K562 treated with DMSO at 1 percent for 12 hours (cell line): Measurements from ENCODE around the gene HMBS. TPM values are rescaled to one million over a fixed set of nuclear protein-coding genes. Genes with fewer than 3 reads are reported as not detected.

Experiments
- total RNA-seq: library from RNA; unstranded; fragments of 300-600 nt; gene quantifications from 2 replicates; pipeline ENCODE4 v1.2.3, GENCODE V29; 2022; ENCODE audit not compliant: insufficient read depth

The HMBS gene
- total RNA-seq = 65.7 and 78.9 TPM in 2 replicates

GRCh38 chr11:119084663-119085436, at the start of gene HMBS:
HMBS (plus strand) TSS chr11:119084881; CDS start chr11:119085034, 153 bp downstream.

DNA sequence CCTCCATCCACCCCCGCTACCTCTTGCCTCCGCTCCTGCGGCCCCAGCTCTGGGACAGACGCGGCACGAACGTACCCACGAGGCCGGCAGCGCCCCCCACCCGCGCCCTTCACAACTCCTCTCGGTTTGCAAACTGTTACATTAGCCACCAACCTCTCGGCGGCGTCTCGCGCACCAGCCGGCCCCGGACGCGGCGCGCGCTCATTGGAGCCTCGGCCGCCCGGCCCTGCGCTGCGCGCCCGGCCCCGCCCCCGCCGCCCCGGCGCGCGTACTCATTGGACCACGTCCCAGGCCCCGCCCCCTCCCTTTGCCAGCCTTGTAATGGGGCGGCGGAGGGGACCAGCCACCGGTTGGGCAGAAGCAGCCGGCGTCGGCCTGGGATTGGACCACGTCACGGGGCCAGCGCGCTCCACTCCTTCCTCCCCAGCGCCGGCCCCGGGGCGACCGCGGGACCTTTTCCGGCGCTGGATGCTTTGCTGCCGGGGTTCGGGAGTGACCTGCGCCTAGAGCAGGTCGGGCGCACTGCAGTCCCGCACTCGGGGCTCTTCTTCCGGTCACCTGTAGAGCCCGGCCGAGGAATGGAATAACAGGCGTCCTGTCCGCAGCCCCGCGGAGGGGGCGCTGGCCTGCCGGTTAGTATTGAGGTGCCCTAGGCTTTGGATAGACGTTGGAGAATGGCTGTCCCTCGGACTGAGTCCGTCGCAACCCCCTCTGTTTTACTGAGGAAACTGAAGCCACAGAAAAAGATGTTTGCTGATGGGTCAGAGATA, 27.5 kb upstream of the HMBS start, which contains the start of gene HYOU1:
HYOU1 (minus strand) TSS at position 206 of the 770 bp plus-strand sequence. CDS start 1,045 bp downstream, outside the sequence.

DNA sequence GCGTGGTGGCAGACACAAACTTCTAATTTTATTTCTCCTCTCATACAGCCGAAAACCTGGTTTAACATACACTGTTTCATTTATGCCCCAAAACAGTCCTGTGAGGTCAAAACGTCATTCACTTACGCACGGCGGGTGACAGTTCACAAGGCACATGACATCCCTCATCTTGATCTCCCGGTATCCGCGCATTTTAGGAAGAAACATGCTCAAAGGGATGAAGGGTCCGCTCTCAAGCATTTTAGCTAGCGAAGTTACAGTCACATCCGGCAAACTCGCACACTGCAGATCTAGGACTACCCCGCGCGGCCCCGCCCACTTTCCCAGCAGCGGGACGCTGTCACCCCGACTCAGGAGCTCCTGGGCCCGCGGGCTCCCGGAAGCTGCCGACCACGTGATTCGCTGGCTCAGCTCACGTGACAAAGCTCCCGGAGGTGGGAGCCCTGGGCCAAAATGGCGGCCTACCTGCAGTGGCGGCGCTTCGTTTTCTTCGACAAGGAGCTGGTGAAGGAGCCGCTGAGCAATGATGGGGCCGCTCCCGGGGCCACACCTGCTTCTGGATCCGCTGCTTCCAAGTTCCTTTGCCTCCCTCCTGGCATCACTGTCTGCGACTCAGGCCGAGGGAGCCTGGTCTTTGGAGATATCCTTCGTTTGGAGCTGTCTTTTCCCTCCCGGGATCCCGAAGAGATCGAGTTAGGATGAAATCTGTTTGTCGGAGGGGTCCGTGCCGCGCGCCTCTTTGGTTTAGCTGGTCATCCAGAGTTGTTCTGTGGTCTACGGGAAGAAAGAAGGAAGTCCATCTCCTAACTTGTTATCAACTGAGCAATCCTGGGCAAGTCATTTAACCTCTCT, 17.1 kb upstream of the HMBS start, which contains the start of gene VPS11:
VPS11 (plus strand) TSS at position 448 of the 852 bp plus-strand sequence; CDS start at position 454, 6 bp downstream.

GRCh38 chr11:119101759-119102423, 17.2 kb downstream of the HMBS start, which contains the start of gene DPAGT1:
DPAGT1 (minus strand) TSS chr11:119101853; CDS start chr11:119101655, 198 bp downstream.

DNA sequence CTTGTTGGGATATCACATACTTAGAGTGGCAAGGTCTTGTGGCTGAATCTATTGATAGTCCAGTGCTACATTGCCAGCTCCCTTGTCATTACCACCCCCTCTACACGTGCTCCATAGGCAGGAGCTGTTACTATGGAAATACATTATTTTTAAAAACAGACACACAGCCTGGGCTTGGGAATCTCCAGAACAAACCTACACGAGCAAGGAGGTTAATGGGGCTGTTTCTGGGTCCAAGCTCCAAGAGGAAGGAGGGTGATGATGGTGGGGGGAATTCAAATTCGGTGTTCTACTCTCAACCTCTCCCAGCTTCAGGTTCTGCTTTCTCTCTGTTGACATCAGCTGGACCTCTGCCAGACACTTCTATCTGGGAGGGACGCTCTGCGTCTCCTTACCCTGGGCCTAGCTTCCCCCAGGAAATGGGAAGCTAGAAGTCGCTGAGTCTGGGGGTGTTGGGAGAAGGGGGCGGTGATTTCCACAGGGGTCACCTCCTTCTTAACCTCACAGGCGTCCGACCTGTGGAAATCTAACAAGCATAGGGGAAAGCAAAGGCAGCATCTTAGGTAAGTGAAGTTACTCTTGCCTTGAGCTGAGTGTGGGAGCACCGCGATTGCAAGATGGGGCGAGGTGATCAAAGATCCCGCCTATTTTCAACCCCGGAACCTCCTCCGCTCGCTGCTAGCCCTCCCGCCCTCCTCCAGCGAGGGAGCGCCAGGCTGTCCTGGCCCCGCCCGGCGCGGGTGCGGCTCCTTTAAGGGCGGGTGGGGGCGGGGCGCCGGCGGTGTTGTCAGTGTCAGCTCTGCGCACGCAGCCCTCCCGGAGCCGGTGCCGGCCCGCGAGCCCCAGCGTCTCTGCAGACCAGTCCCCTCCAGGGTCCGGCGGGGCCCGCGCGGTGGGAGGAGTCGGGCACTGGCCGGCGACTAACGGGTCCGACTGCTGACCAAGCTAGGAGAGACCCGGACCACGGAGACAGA, 22.2 kb downstream of the HMBS start, which contains the start of gene C2CD2L:
C2CD2L (plus strand) TSS at position 781 of the 974 bp plus-strand sequence. CDS start 398 bp downstream, outside the sequence.

GRCh38 chr11:119121008-119121810, 36.5 kb downstream of the HMBS start, which contains the start of gene HINFP:
HINFP (plus strand) TSS chr11:119121580; CDS start chr11:119126945, 5,365 bp downstream.

Other genes with a start within 250 kb of the HMBS start
- not detected in 2 replicates for gene CXCR5, start 201.0 kb upstream of the HMBS start, total RNA-seq
- gene BCL9L, start 159.0 kb upstream of the HMBS start, total RNA-seq = 2.3 and 12.1 TPM in 2 replicates
- gene UPK2, start 128.6 kb upstream of the HMBS start, total RNA-seq = not detected in 2 replicates
- gene FOXR1, start 113.1 kb upstream of the HMBS start, total RNA-seq = not detected in 2 replicates
- gene CENATAC, start 86.7 kb upstream of the HMBS start, total RNA-seq = 8.3 and 17.1 TPM in 2 replicates
- 1,621 and 2,114 TPM in 2 replicates for gene RPS25, start 66.5 kb upstream of the HMBS start, total RNA-seq
- 149 and 183 TPM in 2 replicates for gene TRAPPC4, start 66.1 kb upstream of the HMBS start, total RNA-seq
- 37.9 and 44.4 TPM in 2 replicates for gene SLC37A4, start 54.0 kb upstream of the HMBS start, total RNA-seq
- gene HYOU1, start 27.7 kb upstream of the HMBS start, total RNA-seq = 137 and 244 TPM in 2 replicates
- 33.0 and 35.8 TPM in 2 replicates for gene VPS11, start 17.1 kb upstream of the HMBS start, total RNA-seq
- gene DPAGT1, start 17.0 kb downstream of the HMBS start, total RNA-seq = 17.6 and 45.7 TPM in 2 replicates
- gene C2CD2L, start 22.5 kb downstream of the HMBS start, total RNA-seq = 26.1 and 40.1 TPM in 2 replicates
- 20.0 and 31.5 TPM in 2 replicates for gene HINFP, start 36.7 kb downstream of the HMBS start, total RNA-seq
- not detected in 2 replicates for gene ABCG4, start 64.2 kb downstream of the HMBS start, total RNA-seq
- 2.5 and 3.5 TPM in 2 replicates for gene NLRX1, start 83.8 kb downstream of the HMBS start, total RNA-seq
- not detected in 2 replicates for gene NHERF4, start 100.6 kb downstream of the HMBS start, total RNA-seq
- gene CBL, start 121.5 kb downstream of the HMBS start, total RNA-seq = 3.7 and 20.1 TPM in 2 replicates
- 10.9 and 23.5 TPM in 2 replicates for gene MCAM, start 232.2 kb downstream of the HMBS start, total RNA-seq
- gene RNF26, start 249.6 kb downstream of the HMBS start, total RNA-seq = 40.4 and 60.3 TPM in 2 replicates